Immature natural killer cell (primary cell): Measurements from ENCODE around the gene KMT2B. TPM values are rescaled to one million over a fixed set of nuclear protein-coding genes. Genes with fewer than 3 reads are reported as not detected.
"Not testable (repeated sequence)": the region's sequence is repeated elsewhere in the genome, so short reads cannot be mapped to it uniquely, and the experiment has no call there.

Source experiments
- DNase-seq, 3 donors: peaks; one replicate each; pipeline ENCODE4 v3.0.0; 2022; ENCODE audit warnings: mixed read lengths in 1 of 3
- H3K27ac Mint-ChIP-seq, 6 donors: one replicate each; pipeline ENCODE4 v1.8.0; 2020; ENCODE audit warnings: mixed read lengths in 6 of 6, mild to moderate bottlenecking in 5 of 6, inconsistent platforms in 4 of 6, moderate library complexity in 3 of 6
- H3K27me3 Mint-ChIP-seq, 3 donors: one replicate each; pipeline ENCODE4 v1.8.0; 2020 to 2021; ENCODE audit warnings: low read depth in 3 of 3, mild to moderate bottlenecking in 3 of 3, mixed read lengths in 3 of 3, moderate library complexity in 3 of 3, inconsistent platforms in 1 of 3
- H3K36me3 Mint-ChIP-seq, 3 donors: one replicate each; pipeline ENCODE4 v1.8.0; 2020; ENCODE audit warnings: mixed read lengths in 3 of 3, inconsistent platforms in 2 of 3, mild to moderate bottlenecking in 2 of 3
- H3K4me1 Mint-ChIP-seq, 2 donors: one replicate each; pipeline ENCODE4 v1.8.0; 2020; ENCODE audit warnings: inconsistent platforms in 2 of 2, mild to moderate bottlenecking in 2 of 2, mixed read lengths in 2 of 2, moderate library complexity in 1 of 2
- H3K4me3 Mint-ChIP-seq, 5 donors: one replicate each; pipeline ENCODE4 v1.8.0; 2020; ENCODE audit warnings: mild to moderate bottlenecking in 5 of 5, mixed read lengths in 5 of 5, inconsistent platforms in 3 of 5, moderate library complexity in 3 of 5
- H3K9me3 Mint-ChIP-seq, 6 donors: one replicate each; pipeline ENCODE4 v1.8.0; 2020; ENCODE audit warnings: mild to moderate bottlenecking in 6 of 6, mixed read lengths in 6 of 6, inconsistent platforms in 4 of 6, moderate library complexity in 3 of 6
- polyA plus RNA-seq, 3 donors: library from polyadenylated mRNA; unstranded; fragments of 300-500 nt; fragmentation: Illumina TruSeq; gene quantifications; one replicate each; pipeline ENCODE4 v1.2.3, GENCODE V29; 2021

The KMT2B gene
- polyA plus RNA-seq, 3 donors from 2014 or later = 0.30 to 1.8 TPM; not detected in 1

GRCh38 chr19:35715981-35716800 lies 1.6 kb upstream of the KMT2B start:
- Mint-ChIP-seq H3K4me1 (peaks cover 29 to 32% of the 10 kb centered on the region in 2 donors), H3K36me3 (peaks cover 0 to 4% (median 0%) of the 10 kb centered on the region in 3 donors), H3K9me3 (no peaks in the 10 kb centered on the region), H3K27me3 (peaks cover 3 to 5% (median 3%) of the 10 kb centered on the region in 3 donors), H3K4me3 (peak overlapping the region; percentile 91 to 98 (median 94)), H3K27ac (peak overlapping the region; percentile 87 to 99 (median 96))
- peak in 1 of 3 donors; percentile 9 for DNase-seq

DNA sequence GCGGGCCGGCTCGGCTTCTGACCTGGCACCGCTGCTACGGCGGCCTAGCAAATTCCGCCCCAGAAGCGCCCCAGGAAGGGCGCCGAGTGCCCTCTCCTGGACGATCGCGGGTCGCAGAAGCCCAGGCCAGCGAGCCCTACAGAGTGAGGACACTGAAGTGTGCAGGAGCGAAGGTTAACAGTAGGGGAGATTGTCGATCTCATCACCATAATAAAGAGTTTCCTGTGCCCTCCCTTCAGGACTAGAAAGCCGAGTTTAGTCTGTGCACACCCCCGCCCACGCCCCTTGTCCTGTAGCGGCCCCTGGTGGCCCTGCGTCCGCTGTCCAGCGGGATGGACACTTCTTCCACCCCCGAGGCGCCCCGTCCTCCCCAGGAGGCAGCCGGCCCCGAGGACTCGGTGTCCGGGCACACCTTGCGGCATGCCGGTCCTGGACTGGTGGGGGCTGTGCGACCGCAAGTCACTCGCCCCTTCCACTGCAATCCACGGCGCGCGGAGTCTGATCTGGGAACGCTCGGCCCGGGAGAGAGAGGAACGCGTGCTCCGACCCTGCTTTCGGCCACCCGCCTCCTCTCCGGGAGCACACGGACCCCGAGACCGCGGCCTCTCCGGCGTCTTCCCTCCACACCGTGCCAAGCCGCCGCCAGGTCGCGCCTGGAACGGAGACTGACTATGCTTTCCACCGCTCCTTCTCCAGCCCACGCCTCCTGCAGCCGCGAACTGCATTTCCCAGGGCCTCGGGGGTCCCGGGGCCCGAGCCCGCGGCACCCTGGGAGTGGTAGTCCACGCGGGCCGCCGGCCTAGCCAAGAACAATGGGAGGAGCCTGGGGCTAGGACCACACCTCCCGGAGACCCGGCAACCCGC lies 770 bp upstream of the KMT2B start:
- H3K27me3 Mint-ChIP-seq = peaks cover 3 to 5% (median 3%) of the 10 kb centered on the region in 3 donors
- H3K4me1 Mint-ChIP-seq = peaks cover 29 to 32% of the 10 kb centered on the region in 2 donors
- peak overlapping the region; percentile 87 to 99 (median 96) for H3K27ac Mint-ChIP-seq
- H3K9me3 Mint-ChIP-seq = no peaks in the 10 kb centered on the region
- peak; percentile 94 to 96 (median 96) for DNase-seq
- H3K4me3 Mint-ChIP-seq = peak overlapping the region; percentile 91 to 98 (median 94)
- peaks cover 0 to 4% (median 0%) of the 10 kb centered on the region in 3 donors for H3K36me3 Mint-ChIP-seq

- peaks cover 32% of the 10 kb centered on the region in 2 donors for H3K4me1 Mint-ChIP-seq
- peak overlapping the region in 5 of 6 donors; percentile 74 to 93 (median 88) for H3K27ac Mint-ChIP-seq
- peak overlapping the region; percentile 81 to 89 (median 88) for H3K4me3 Mint-ChIP-seq
- peak; percentile 33 to 37 (median 36) for DNase-seq
- no peaks in the 10 kb centered on the region for H3K9me3 Mint-ChIP-seq
- H3K27me3 Mint-ChIP-seq = peaks cover 0 to 3% (median 3%) of the 10 kb centered on the region in 3 donors
- H3K36me3 Mint-ChIP-seq = peaks cover 0 to 8% (median 0%) of the 10 kb centered on the region in 3 donors
These were observed 690 bp downstream of the KMT2B start for GRCh38 chr19:35718345-35719041.

DNA sequence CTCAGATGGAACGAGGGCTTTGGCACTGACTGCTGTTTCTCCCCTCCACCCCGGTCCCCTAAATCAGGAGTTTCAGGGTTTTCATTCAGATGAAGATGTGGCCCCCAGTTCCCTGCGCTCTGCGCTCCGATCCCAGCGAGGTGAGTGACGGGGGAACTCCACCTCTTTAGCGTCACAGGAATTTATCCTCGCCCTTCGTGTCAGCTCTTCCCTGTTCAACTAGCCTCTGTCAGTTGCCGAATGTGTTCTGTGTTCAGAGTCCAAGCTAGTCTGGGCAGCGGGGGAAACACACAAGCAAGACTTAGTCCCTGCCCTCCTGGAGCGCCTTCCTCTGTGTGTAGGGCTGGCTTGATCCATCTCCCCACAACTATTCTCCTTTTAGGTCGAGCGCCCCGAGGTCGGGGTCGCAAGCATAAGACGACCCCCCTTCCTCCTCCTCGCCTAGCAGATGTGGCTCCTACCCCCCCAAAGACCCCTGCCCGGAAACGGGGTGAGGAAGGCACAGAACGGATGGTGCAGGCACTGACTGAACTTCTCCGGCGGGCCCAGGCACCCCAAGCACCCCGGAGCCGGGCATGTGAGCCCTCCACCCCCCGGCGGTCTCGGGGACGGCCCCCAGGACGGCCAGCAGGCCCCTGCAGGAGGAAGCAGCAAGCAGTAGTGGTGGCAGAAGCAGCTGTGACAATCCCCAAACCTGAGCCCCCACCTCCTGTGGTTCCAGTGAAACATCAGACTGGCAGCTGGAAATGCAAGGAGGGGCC lies 1.8 kb downstream of the KMT2B start:
- H3K27me3 Mint-ChIP-seq = peaks cover 0 to 3% (median 3%) of the 10 kb centered on the region in 3 donors
- H3K4me3 Mint-ChIP-seq = peak overlapping the region; percentile 81 to 89 (median 88)
- DNase-seq = no peak
- peaks cover 0 to 14% (median 5%) of the 10 kb centered on the region in 3 donors for H3K36me3 Mint-ChIP-seq
- H3K27ac Mint-ChIP-seq = peak overlapping the region; percentile 49 to 88 (median 73)
- H3K9me3 Mint-ChIP-seq = no peaks in the 10 kb centered on the region
- H3K4me1 Mint-ChIP-seq = peaks cover 32% of the 10 kb centered on the region in 2 donors

DNA sequence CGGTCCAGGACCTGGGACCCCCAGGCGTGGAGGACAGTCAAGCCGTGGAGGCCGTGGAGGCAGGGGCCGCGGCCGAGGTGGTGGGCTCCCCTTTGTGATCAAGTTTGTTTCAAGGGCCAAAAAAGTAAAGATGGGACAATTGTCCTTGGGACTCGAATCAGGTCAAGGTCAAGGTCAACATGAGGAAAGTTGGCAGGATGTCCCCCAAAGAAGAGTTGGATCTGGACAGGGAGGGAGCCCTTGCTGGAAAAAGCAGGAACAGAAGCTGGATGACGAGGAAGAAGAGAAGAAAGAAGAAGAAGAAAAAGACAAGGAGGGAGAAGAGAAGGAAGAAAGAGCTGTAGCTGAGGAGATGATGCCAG lies 2.3 kb downstream of the KMT2B start:
- peak overlapping the region in 1 of 5 donors; percentile 22 for H3K4me3 Mint-ChIP-seq
- peaks cover 0 to 3% (median 3%) of the 10 kb centered on the region in 3 donors for H3K27me3 Mint-ChIP-seq
- H3K27ac Mint-ChIP-seq = peak overlapping the region in 2 of 6 donors; percentile 31 to 72
- H3K9me3 Mint-ChIP-seq = no peaks in the 10 kb centered on the region
- no peak for DNase-seq
- peaks cover 0 to 14% (median 5%) of the 10 kb centered on the region in 3 donors for H3K36me3 Mint-ChIP-seq
- peaks cover 30 to 32% of the 10 kb centered on the region in 2 donors for H3K4me1 Mint-ChIP-seq

DNA sequence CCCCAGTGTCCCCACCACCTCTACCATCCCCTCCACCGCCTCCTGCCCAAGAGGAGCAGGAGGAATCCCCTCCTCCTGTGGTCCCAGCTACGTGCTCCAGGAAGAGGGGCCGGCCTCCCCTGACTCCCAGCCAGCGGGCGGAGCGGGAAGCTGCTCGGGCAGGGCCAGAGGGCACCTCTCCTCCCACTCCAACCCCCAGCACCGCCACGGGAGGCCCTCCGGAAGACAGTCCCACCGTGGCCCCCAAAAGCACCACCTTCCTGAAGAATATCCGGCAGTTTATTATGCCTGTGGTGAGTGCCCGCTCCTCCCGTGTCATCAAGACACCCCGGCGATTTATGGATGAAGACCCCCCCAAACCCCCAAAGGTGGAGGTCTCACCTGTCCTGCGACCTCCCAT lies 2.8 kb downstream of the KMT2B start:
- Mint-ChIP-seq H3K4me1 (peaks cover 30 to 32% of the 10 kb centered on the region in 2 donors), H3K9me3 (no peaks in the 10 kb centered on the region), H3K27ac (no peak overlapping the region), H3K4me3 (no peak overlapping the region), H3K36me3 (peaks cover 0 to 17% (median 5%) of the 10 kb centered on the region in 3 donors), H3K27me3 (peaks cover 0 to 3% (median 3%) of the 10 kb centered on the region in 3 donors)
- DNase-seq = no peak

DNA sequence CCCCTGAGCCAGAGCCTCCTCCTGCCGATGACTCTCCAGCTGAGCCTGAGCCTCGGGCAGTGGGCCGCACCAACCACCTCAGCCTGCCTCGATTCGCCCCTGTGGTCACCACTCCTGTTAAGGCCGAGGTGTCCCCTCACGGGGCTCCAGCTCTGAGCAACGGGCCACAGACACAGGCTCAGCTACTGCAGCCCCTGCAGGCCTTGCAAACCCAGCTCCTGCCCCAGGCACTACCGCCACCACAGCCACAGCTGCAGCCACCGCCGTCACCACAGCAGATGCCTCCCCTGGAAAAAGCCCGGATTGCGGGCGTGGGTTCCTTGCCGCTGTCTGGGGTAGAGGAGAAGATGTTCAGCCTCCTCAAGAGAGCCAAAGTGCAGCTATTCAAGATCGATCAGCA lies 3.6 kb downstream of the KMT2B start:
- Mint-ChIP-seq H3K27me3 (peaks cover 0 to 3% (median 1%) of the 10 kb centered on the region in 3 donors), H3K4me3 (no peak overlapping the region), H3K9me3 (no peaks in the 10 kb centered on the region), H3K4me1 (peaks cover 23 to 25% of the 10 kb centered on the region in 2 donors), H3K27ac (no peak overlapping the region), H3K36me3 (peaks cover 0 to 24% (median 5%) of the 10 kb centered on the region in 3 donors)
- no peak for DNase-seq

DNA sequence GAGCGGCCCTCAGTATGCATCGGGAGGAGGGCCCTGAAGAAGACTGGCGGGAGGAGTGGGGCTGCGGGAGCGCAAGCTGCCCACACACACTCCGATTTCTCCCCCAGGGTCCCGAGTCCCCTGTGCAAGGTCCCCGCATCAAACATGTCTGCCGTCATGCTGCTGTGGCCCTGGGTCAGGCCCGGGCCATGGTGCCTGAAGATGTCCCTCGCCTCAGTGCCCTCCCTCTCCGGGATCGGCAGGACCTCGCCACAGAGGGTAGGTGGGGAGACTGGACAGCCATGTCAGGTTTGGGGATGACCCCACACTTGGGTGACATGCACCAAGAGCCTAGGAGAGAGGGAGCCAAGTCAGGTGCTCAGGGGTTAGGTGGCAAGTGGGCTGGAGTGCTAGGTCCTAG lies 4.7 kb downstream of the KMT2B start:
- peaks cover 0 to 3% (median 0%) of the 10 kb centered on the region in 3 donors for H3K27me3 Mint-ChIP-seq
- no peak overlapping the region for H3K4me3 Mint-ChIP-seq
- H3K27ac Mint-ChIP-seq = no peak overlapping the region
- H3K9me3 Mint-ChIP-seq = no peaks in the 10 kb centered on the region
- peaks cover 17 to 20% of the 10 kb centered on the region in 2 donors for H3K4me1 Mint-ChIP-seq
- H3K36me3 Mint-ChIP-seq = peaks cover 0 to 28% (median 5%) of the 10 kb centered on the region in 3 donors
- no peak for DNase-seq

GRCh38 chr19:35722897-35723296 lies 5.1 kb downstream of the KMT2B start:
- no peak overlapping the region for H3K4me3 Mint-ChIP-seq
- H3K4me1 Mint-ChIP-seq = peaks cover 17 to 20% of the 10 kb centered on the region in 2 donors
- no peak for DNase-seq
- H3K27me3 Mint-ChIP-seq = peaks cover 0 to 3% (median 0%) of the 10 kb centered on the region in 3 donors
- peaks cover 0 to 28% (median 5%) of the 10 kb centered on the region in 3 donors for H3K36me3 Mint-ChIP-seq
- H3K27ac Mint-ChIP-seq = no peak overlapping the region
- no peaks in the 10 kb centered on the region for H3K9me3 Mint-ChIP-seq

- Mint-ChIP-seq H3K36me3 (peaks cover 0 to 34% (median 5%) of the 10 kb centered on the region in 3 donors), H3K4me1 (peaks cover 15 to 17% of the 10 kb centered on the region in 2 donors), H3K4me3 (no peak overlapping the region), H3K9me3 (no peaks in the 10 kb centered on the region), H3K27ac (no peak overlapping the region), H3K27me3 (peaks cover 0 to 3% (median 0%) of the 10 kb centered on the region in 3 donors)
- no peak for DNase-seq
These were observed 5.9 kb downstream of the KMT2B start for GRCh38 chr19:35723671-35724070.

- peaks cover 11 to 12% of the 10 kb centered on the region in 2 donors for H3K4me1 Mint-ChIP-seq
- H3K36me3 Mint-ChIP-seq = peaks cover 0 to 34% (median 5%) of the 10 kb centered on the region in 3 donors
- H3K9me3 Mint-ChIP-seq, H3K27me3 Mint-ChIP-seq, DNase-seq, H3K4me3 Mint-ChIP-seq, H3K27ac Mint-ChIP-seq: not testable (repeated sequence)
These were observed 6.3 kb downstream of the KMT2B start for GRCh38 chr19:35724132-35724531.

GRCh38 chr19:35724560-35724959 lies 6.8 kb downstream of the KMT2B start:
- Mint-ChIP-seq H3K27ac (no peak overlapping the region), H3K4me3 (no peak overlapping the region), H3K27me3 (no peaks in the 10 kb centered on the region), H3K4me1 (peaks cover 6 to 8% of the 10 kb centered on the region in 2 donors), H3K36me3 (peaks cover 3 to 37% (median 5%) of the 10 kb centered on the region in 3 donors), H3K9me3 (no peaks in the 10 kb centered on the region)
- no peak for DNase-seq
